Aorta (tissue), 5 donors: ENCODE results near the gene GRAMD4. TPM values are rescaled to one million over a fixed set of nuclear protein-coding genes. Genes with fewer than 3 reads are reported as not detected.
A peak's percentile ranks its signal among the peaks of the same experiment; 100 is the strongest.

Source experiments
- ATAC-seq: fragments of 200-7000 bp; cut with Tn5 transposase; one replicate; pipeline ENCODE4 v1.9.1; 2022; ENCODE audit warnings: moderate library complexity; ENCODE audit not compliant: low FRiP score
- DNase-seq, 2 donors: peaks; one replicate each; pipeline ENCODE4 v3.0.0-alpha.2; 2020
- H3K27ac ChIP-seq, 2 donors: one replicate each; pipeline ENCODE4 v1.5.1; 2013; ENCODE audit warnings: low read length in 2 of 2, mild to moderate bottlenecking in 2 of 2, moderate library complexity in 2 of 2, control low read depth in 1 of 2, inconsistent platforms in 1 of 2, low read depth in 1 of 2
- H3K27me3 ChIP-seq, 2 donors: one replicate each; pipeline ENCODE4 v1.6.1; 2013; ENCODE audit warnings: control low read depth in 1 of 2, low read length in 1 of 2, mild to moderate bottlenecking in 1 of 2, moderate library complexity in 1 of 2; ENCODE audit not compliant: insufficient read depth in 2 of 2, control insufficient read depth in 1 of 2
- H3K36me3 ChIP-seq, 2 donors: one replicate each; pipeline ENCODE4 v1.6.1; 2013; ENCODE audit warnings: control low read depth in 1 of 2, low read length in 1 of 2, mild to moderate bottlenecking in 1 of 2; ENCODE audit not compliant: insufficient read depth in 2 of 2, control insufficient read depth in 1 of 2
- H3K4me1 ChIP-seq, 2 donors: one replicate each; pipeline ENCODE4 v1.6.1; 2013; ENCODE audit warnings: low read length in 2 of 2, control low read depth in 1 of 2, mild to moderate bottlenecking in 1 of 2, moderate library complexity in 1 of 2; ENCODE audit not compliant: insufficient read depth in 2 of 2, control insufficient read depth in 1 of 2
- H3K4me3 ChIP-seq, 2 donors: one replicate each; pipeline ENCODE4 v1.5.1; 2013; ENCODE audit warnings: low read length in 2 of 2, control low read depth in 1 of 2, mild to moderate bottlenecking in 1 of 2
- H3K9me3 ChIP-seq: one replicate; pipeline ENCODE4 v1.6.1; 2013; ENCODE audit warnings: mild to moderate bottlenecking, low read length; ENCODE audit not compliant: control insufficient read depth
- WGBS, 2 donors: extraction: QIAGEN DNeasy Blood & Tissue Kit; methylation state at CpG; one replicate each; pipeline ENCODE4 v1.1.7; 2013; 5-methylcytosine and 5-hydroxymethylcytosine counted together
- intact Hi-C, 2 donors: fragments of 100-400 bp; cut with DNase I; formaldehyde crosslinking; loops; one replicate each; pipeline versions ENCODE4 v1.14.2 to v1.15.0; 2022
- polyA plus RNA-seq, 2 donors: library from polyadenylated mRNA; stranded (reverse); fragments of 200-250 nt; gene quantifications; one replicate each; pipeline ENCODE4 v1.2.3, GENCODE V29; 2013
- total RNA-seq, 2 donors: library from RNA; stranded (reverse); fragmentation: NEBNext Ultra II Directional; extraction: Animal tissue kit (Norgen Biotek cat#: 25700); gene quantifications; one replicate each; pipeline ENCODE4 v1.2.1, GENCODE V29; 2021
- donor health status: healthy with polysubstance abuse.
- donor health status: Bipolar disorder and iron deficiency.
- donor health status: DM: no; HTN: no; CAD: no.
- donor health status: DM: no; HTN: no; CAD: no.
- donor health status: DM: yes; HTN: yes; CAD: no.

The GRAMD4 gene
- total and polyA plus RNA-seq, 4 donors: 5.5 to 37.1 (median 11.2) TPM

- no peak for ATAC-seq
Observed at GRCh38 chr22:46726066-46726985, 106.1 kb downstream of the GRAMD4 start.

GRCh38 chr22:46726986-46727317, 106.8 kb downstream of the GRAMD4 start:
- H3K36me3 ChIP-seq: no peaks in the 10 kb centered on the region
- 93 to 95% methylated on average over 3 of the region's 3 CpGs for WGBS, 2 donors
- no peak overlapping the region for H3K27ac ChIP-seq
- intact Hi-C loops: no loop called here
- no peak overlapping the region for H3K4me3 ChIP-seq
- H3K4me1 ChIP-seq: no peaks in the 10 kb centered on the region
- DNase-seq (no peak), ATAC-seq (no peak)
- no peaks in the 10 kb centered on the region for H3K27me3 ChIP-seq
- H3K9me3 ChIP-seq: no peaks in the 10 kb centered on the region

More at GRCh38 chr22:46726066-46726985, 106.1 kb downstream of the GRAMD4 start:
- 81 to 82% methylated on average over 38 of the region's 38 CpGs for WGBS, 2 donors
- no peaks in the 10 kb centered on the region for H3K36me3 ChIP-seq
- H3K4me3 ChIP-seq: no peak overlapping the region
- intact Hi-C loops: no loop called here
- no peak overlapping the region for H3K27ac ChIP-seq
- H3K9me3 ChIP-seq: no peaks in the 10 kb centered on the region
- no peaks in the 10 kb centered on the region for H3K4me1 ChIP-seq
- DNase-seq: peak in 1 of 2 donors; percentile 35
- no peaks in the 10 kb centered on the region for H3K27me3 ChIP-seq

GRCh38 chr22:46727813-46728364, 107.7 kb downstream of the GRAMD4 start:
- Histone ChIP-seq H3K4me3 (no peak overlapping the region), H3K27ac (no peak overlapping the region), H3K36me3 (no peaks in the 10 kb centered on the region), H3K27me3 (no peaks in the 10 kb centered on the region), H3K9me3 (no peaks in the 10 kb centered on the region), H3K4me1 (no peaks in the 10 kb centered on the region)
- peak in 1 of 2 donors; percentile 32 for DNase-seq
- intact Hi-C loops: no loop called here
- 87 to 90% methylated on average over 19 of the region's 19 CpGs for WGBS, 2 donors
- no peak for ATAC-seq

GRCh38 chr22:46728470-46728869, 108.3 kb downstream of the GRAMD4 start:
- no peaks in the 10 kb centered on the region for H3K9me3 ChIP-seq
- H3K4me1 ChIP-seq: no peaks in the 10 kb centered on the region
- ATAC-seq (no peak), DNase-seq (no peak)
- H3K27ac ChIP-seq: no peak overlapping the region
- WGBS, 2 donors: 85 to 89% methylated on average over 11 of the region's 11 CpGs
- no peak overlapping the region for H3K4me3 ChIP-seq
- intact Hi-C loops: no loop called here
- H3K27me3 ChIP-seq: no peaks in the 10 kb centered on the region
- no peaks in the 10 kb centered on the region for H3K36me3 ChIP-seq

Other genes starting within 250 kb of the GRAMD4 start
- gene CELSR1, start 82.8 kb upstream of the GRAMD4 start, total RNA-seq: 1 to 10 TPM; 2.3 to 3.0 TPM
- under 1 TPM; 0.15 to 0.38 TPM for gene CELSR1, start 82.8 kb upstream of the GRAMD4 start, polyA plus RNA-seq
- 10 to 100 TPM; 33.8 to 38.1 TPM for gene CERK, start 117.9 kb downstream of the GRAMD4 start, total RNA-seq
- gene CERK, start 117.9 kb downstream of the GRAMD4 start, polyA plus RNA-seq: 10 to 100 TPM; 20.6 to 41.6 TPM
- gene TBC1D22A, start 142.3 kb downstream of the GRAMD4 start, total RNA-seq: 10 to 100 TPM; 21.1 to 37.1 TPM
- gene TBC1D22A, start 142.3 kb downstream of the GRAMD4 start, polyA plus RNA-seq: 10 to 100 TPM; 10.8 to 14.7 TPM